GM21737 (cell line): ENCODE measurements around the gene GFOD1.
"Not testable (repeated sequence)": the region's sequence is repeated elsewhere in the genome, so short reads cannot be mapped to it uniquely, and the experiment has no call there.

Experiments
- ATAC-seq: cut with Tn5 transposase; IDR thresholded peaks from one replicate; pipeline ENCODE4 v1.9.1; 2021; ENCODE audit warnings: mild to moderate bottlenecking, moderate library complexity; ENCODE audit not compliant: unreplicated experiment

Gene GFOD1

DNA sequence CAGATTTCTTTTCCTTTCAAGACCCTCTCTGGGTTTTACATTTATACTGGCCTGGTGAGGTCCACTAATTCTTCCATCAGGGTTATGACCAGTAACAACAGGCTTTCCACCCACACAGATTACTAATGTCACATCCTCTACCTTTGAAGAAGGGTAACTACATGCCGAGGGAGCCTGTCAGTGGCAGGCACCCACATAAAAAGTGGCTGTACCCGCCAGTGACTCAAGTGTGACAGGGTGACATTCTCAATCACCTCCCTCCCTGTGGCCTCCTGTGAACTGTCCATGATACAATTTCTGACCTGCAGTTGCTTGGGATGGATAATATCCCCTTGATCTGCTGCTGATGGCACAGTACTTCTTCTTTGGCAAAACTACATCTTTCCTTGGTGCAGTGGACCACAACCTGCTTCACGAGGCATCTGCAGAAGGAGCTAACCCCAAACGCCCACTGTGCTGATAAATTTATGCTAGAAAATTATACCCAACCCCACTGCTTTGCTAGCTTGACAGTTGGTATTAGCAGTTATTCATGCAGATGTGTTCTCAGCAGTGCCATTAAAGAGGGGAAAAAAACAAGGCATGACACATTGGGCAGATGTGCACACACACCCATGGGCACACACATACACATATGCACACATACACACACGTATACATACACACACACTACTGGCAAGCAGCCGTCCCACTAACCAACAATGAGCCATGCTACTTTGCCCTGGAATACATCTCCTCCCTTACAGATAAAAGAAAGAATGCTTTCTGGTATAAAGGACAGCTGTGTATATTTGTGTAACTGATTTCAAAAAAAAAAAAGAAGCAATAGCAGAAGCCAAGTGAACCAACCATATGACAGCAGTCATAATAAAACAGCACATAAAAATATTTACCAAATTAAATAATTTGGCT is 20.8 kb downstream of the GFOD1 start:
- ATAC-seq, result no peak

DNA sequence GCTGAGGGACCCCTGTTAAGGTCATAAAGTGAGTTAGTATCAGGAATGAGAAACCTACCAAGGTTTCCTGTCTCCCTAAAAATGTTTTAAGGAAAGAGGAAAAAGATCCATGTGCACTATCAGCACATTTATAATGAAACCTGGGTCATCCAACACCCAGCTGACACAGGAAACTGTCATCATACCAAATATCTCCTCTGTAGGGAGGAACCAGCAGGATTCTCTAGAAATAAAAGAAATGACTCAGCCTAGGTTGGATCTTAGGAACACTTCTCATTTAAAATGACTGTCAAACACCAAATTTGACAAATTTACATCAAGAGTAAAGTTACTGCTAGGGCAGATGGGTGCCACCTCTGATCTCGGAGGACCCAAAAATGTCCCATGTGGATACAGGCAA is 21.7 kb downstream of the GFOD1 start:
- no peak for ATAC-seq

DNA sequence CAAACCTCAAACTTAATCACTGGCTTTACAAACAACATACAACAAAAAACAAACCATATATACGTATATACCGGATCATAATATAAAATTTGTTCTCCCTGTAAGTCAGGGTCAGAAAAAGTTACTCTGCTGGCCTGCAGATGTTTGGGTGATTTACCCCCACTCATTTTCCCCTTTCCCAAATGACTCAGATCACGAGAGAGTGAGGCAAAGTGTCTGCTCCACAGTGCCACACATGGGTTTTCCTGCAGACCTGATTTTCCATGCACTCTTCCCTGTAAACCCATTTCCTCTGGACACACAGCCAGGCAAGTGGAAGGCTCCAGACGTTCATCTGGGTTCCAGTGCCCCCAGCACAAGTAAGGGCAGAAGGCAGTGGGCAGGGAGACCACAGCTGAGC is 23.5 kb downstream of the GFOD1 start:
- ATAC-seq, result no peak

DNA sequence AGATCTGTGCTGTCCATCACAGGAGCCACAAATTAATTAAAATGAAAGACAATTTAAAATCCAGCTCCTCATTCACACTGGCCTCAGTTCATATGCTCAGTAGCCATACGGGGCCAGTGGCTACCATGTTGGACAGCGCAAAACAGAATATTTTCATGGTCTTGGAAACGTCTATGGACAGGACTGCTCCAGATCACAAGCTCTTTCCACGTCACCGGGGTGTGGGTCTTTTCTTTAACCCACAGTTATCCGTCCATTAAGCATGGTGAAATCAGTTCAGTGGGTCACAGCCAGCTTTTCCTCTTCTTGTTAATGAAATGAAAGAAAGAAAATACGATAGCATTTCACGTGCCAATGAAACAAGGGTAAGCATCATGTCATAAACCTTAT is 24.1 kb downstream of the GFOD1 start:
- ATAC-seq, result no peak

DNA sequence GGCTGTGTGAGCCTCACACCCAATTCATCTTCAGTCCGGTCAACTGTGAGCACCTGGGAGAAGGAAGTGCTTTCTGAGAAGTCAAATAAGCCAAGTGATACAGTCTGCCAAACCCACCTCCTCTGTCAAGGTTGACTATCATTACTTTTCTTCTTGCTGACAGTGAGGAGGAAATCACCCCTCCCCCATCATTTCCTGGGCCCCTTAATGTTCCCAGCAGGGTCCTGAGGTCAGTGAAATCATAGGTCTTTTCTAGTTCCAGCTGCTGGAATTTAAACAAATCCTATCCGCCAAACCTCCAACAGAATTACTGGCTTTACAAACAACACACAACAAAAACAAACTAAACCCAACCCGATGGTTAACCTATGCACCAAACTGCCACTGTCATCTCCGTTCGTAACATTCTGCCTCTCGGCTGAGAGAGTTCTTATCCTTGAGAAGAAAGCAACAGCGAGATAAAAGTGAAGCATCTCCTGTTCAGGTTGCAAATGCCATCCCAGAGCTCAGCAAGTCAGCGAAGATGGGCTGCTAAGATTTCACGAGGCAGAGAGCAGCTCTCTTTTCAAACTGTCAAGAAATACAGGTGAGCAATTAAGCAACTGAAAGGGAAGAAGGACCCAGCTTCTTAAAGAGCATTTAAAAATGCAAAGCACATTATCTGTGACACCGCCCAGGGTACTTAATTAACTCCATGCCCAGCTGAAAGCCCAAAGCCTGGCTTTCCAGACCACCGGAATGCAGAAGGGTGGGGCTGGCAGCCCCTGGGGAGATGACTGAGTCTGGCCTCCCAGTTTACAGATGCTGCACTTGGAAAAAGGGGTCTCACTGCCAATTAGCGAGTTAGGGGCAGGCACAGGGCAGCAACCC is 24.7 kb downstream of the GFOD1 start:
- no peak for ATAC-seq

DNA sequence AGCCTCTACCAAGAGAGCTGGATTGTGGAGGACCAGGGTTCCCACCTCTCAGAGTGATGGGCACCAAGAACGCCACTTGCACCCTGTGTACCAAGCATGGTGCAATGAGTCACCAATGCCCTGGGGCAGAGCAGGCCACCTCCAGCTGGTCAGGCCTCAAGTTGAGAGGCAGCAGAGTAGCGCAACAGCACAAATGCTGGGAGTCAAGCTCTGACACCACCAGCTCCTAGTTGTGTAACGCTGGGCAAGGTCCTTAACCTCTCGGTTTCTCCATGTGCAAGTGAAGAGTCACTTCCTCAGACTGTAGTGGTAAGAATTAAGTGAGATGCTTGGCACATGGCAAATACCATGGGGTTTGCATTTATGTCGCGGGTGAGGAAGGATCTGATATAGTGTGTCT is 25.6 kb downstream of the GFOD1 start:
- ATAC-seq, result no peak

DNA sequence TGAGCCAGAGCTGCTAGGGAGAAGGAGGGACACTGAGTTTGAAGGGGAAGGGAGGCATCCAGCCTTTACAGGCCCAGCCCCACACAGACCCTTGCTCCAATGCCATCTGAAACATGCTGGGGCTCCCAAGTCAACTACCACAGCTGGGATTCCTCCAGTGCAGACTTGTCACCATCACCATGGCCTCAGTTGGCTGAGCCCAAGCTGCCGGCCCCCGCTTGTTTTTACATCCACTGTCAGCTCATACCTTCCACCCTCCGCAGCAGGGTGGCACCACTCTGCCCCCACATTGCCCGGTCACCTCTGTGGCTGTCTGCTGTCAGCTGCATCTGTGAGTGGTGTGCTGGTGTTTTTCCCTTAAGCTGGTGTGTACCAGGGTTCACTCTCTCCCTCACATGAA is 26.1 kb downstream of the GFOD1 start:
- no peak for ATAC-seq

DNA sequence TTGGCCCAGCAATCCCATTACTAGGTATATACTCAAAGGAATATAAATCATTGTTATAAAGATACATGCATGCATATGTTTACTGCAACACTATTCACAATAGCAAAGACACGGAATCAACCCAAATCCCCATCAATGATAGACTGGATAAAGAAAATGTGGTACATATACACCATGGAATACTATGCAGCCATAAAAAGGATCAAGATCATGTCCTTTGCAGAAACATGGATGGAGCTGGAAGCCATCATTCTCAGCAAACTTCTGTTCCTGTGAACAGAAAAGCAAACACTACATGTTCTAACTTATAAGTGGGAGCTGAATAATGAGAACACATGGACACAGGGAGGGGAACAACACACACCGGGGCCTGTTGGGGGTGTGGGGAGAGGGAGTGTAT is 27.1 kb downstream of the GFOD1 start:
- not testable (repeated sequence) for ATAC-seq

DNA sequence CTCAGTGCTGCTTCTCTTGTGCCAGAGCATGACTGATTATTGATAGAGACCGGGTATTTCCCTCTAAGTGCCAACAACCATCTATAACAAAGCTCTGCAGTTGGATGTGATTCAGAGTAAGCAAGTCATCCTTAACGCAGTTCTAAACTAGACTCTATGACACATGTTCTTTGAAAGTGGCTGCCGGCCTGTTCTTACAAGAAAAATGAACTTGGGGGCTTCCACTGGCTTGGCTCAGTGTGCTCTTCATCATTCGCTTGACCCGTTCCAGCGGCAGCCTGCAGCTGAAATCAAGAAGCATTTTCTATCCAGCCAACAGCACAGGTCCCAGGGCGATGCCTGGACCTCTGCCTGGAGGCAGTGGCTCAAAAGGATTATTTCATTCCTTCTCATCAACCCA is 29.8 kb downstream of the GFOD1 start:
- ATAC-seq, result no peak

DNA sequence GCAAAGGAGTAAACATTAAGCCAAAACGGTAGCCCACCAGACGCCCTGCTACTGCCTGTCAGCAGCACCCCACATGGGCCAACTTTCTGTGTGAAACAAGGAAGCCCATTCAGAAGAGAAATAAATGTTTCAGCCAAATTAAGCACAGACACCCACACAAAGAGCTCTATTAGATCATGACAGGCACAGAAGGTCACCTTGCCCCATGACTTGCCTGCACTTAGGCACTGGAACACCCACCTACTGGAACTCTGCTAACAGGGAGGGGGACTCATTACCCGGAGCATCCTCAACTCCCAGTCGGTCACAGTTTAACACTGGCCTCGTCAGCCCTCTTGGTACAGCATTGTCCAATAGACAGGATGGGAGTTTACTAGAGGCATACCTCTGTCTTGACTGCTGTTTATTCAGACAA is 31.8 kb downstream of the GFOD1 start:
- ATAC-seq, result no peak

DNA sequence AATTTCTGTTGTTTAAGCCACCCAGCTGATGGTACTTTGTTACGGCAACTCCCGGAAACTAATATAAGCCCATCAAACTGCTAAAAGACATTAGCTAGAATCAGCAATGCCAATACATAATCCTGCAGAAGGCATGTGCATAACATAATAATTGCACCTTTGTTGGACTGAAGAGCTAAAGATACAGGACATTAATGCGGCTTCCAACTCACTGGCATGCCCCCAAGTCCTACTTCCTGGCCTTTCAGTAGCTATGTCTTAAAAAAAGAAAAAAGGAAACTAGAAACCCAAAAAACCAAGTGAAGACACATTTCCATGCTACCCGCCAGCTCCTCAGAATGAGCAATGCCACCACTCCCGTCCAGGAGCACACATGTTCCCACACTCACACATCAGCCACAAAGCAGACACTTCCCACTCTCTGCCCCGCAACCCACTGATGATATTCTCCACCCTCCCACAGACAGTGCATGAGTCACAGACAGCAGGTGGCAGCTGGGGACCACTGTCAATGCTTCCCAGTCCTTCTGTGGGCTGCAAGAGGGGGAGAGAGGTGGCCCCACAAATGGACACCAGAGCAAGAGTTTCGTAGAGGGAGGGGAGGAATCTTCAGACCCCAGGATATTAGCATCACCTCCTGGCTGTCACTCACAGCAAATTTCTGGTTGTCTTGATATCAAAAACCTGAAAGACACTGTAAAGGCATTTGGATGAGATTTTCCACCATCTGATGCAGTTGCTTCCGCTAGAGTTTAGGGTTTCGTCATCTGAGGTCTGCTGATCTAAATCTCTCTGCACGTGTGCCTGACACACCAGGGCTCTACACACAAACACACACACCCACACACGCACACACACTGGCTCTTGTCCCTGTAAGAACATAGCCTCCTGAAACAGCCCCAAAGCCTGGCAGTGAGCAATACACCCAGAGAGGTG is 32.8 kb downstream of the GFOD1 start:
- ATAC-seq, result peak; percentile 43

DNA sequence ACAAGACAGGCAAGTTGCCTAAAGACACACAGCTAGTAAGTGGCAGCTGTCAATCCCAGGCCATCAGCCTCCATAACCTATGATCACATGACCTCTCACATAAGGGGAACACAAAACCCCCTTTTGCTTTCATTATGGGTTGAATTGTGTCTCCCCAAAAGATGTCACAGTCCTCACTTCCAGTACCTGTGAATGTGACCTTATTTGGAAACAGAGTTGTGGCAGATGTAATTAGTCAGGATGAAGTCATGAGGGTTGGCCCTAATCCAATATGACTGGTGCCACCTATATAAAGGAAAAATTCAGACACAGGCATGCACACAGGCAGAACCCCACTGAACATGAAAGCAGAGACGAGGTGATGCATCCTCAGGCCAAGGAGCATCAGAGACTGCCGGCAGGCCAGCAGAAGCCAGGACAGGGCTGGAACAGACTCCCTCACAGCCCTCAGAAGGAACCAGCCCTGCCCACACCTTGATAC is 33.6 kb downstream of the GFOD1 start:
- ATAC-seq, result no peak

DNA sequence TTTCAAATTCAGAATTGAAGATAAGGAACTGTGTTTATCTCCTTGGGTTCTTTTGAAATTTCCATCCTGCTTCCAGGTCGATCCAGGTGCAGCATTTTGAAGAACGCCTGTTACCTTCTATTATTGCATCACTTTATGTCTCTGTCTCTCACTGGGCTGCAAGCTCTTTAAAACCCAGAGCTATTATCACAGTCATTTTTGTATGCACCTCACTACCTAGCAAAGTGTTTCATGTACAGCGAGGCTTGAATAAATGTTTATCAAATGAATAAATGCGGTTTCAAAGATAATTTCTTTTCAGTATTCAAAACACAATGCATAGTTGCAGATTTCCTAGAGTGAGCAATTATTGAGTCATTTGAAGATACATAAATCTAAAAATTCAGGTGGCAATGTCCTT is 34.2 kb downstream of the GFOD1 start:
- ATAC-seq, result no peak

DNA sequence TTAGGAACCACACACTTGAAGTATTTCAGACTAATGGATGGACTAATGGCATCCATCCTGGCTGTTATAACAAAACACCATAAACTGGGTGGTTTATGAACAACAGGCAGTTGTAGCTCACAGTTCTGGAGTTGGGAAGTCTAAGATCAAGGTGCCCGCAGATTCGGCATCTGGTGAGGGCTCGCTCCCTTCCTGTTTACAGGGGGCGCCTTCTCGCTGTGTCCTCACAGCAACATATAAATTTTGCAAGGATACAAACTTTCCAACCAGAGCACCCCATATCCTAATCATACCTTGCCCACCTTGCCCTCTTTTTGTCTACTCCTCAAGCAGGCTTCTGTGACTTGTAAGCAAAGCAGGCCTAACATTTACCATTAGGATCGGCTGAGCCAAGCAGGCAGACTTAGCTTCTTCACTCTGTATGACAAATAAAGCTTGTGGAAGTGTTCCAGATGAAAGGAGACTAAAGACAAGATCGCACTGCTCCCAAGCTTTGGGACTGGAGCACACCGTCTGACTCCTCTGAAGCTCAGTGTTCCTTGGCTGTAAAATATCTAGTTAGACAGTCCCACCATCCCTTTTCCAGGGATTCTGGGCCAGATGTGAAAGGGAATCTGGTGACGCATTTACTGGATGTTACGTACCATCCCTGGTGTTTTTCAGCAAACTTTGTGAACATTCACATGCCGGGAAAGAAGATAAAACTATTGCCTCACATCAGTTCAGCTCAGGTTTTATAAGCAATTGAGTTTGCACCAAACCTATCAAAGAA is 34.9 kb downstream of the GFOD1 start:
- no peak for ATAC-seq

DNA sequence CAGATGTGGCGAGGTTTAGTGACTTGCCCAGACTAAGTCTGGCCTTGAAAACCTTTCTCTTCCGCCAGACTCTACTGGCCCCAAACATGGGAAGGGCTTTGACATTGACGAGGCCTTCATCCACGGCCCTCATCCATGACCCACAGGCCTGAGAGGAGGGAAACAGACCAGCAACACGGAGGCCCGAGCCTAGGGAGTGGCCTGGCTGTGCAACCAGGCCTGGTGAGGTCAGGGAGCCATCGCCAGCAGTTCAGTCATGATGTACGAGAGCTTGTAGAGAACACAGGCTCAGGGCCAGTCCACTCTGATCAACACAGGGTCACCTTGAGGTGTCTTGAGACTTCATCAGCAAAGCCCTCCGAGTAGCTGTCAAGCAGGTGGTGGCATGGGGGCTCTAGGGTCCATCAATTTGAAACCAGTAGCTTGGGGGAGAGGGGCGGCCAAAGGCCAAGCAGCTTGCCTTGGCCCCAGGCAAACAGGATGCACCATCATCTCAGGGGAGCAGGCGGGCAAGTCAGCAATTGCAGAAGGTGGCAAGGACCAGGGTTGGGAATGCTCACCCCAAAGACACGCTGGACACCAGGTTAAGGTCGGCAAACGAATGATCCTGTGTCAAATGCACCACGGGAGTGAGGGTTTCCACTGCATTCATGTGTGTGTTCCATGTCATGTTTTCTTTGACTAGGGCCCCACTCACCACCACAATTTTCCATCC is 36.1 kb downstream of the GFOD1 start:
- no peak for ATAC-seq

DNA sequence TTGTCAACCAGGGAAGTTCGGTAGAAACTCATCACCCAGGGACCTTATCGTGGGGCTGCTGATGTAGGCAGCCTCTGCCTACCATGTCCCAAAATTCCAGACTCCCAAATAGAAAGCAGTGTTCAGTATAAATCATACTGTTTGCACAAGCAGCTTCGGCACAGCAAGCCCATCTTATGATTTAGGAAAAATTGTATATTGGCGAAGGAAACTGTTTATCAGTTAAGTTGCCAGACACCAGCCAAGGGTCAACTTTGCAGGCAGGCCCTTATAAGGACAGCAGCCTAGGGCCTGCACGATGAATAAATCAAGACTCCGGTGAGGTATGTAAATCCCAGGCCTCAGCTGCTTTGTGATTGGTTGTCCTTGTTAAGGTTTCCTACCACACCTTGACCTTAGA is 36.8 kb downstream of the GFOD1 start:
- no peak for ATAC-seq

DNA sequence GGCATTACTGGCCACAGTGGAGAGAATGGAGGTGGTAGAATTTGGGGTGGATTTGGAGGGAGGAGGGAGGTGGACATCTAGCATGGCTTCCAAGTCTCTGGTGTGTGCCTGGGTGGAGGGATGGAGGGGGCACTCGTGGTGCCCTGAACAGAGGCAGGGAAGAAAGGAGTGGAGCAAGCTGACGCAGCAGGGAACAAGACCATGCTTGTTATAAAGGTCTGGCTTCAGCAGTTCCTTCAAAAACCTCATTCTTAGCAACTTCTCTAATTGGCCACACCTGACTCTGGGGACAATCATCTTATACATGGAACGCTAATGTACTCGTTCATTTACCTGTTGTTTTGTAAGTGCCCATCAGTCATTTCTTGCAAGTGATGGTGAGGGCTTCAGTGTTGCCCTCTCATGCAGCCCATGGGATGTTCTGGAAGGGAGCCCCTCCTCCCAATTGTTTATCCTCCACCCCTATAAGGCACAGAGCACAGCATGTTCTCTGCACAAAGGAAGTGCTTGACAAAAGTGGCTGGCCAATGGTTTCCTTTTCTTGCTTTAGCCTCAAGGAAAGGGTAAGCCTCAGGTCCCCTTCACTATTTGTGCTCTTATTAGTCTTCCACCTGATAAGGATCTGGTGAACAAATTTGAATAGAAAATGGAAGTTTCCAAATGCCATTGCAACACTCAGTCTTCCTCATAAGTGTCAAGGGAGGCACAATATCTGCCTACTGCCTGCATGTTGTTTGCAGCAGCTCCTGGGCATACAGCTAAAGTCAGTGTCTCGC is 39.3 kb downstream of the GFOD1 start:
- ATAC-seq, result no peak

DNA sequence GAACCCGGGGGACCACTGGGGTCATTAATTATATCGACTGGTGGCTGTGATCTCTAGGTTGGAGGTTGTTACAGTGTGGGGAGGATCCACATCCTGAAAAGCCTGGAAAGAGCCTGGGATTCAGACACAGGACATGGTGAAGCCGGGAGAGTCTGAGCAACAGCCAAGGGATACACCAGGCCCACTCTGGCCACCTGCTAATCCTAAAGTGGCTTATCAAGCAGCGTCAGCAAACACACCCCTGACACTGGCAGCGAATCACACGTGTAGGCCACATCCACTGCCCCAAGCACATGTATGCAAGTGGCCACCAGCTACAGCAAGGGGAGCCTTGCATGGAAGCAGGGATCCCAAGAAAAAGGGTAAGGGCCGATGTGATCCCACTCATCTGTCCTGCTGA is 41.0 kb downstream of the GFOD1 start:
- no peak for ATAC-seq

DNA sequence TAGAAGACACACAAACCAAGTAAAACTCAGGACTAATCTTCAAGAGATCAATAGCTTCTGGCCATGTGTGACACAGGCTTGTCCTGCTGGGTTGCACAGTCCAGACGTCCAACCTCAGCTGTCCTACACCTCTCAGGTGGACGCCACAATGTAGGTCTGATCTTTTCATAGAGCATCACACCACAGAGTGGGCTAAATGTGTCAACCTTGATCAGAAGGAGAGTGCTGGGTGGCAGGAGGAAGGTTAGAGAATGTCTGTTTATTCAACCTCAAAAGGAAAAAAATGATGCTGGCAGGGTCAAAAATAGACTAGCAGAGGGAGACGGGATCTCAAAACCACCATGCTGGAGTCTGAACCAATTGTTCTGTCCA is 41.7 kb downstream of the GFOD1 start:
- ATAC-seq, result no peak
